IMR-90 (cell line): Measurements from ENCODE around the gene KIF1B. TPM values are rescaled to one million over a fixed set of nuclear protein-coding genes. Genes with fewer than 3 reads are reported as not detected.

Source experiments
- ATAC-seq: fragments of 200-7000 bp; cut with Tn5 transposase; 2 replicates; pipeline ENCODE4 v1.9.1; 2020; ENCODE audit warnings: low read depth, mild to moderate bottlenecking, moderate library complexity
- BruUV-seq: library from RNA; stranded (reverse); fragments of 400-500 nt; replicated peaks from 2 replicates; lab custom pipeline; 2021; lab: Mats Ljungman, UMichigan
- CTCF ChIA-PET: fragments of 300-600 bp; formaldehyde crosslinking; extraction: SDS; loops from one replicate; lab custom pipeline; 2021; ENCODE audit warnings: antibody characterized with exemption; lab: Yijun Ruan, JAX
- POLR2A ChIA-PET: fragments of 300-600 bp; sonication (Branson Sonifier 250); formaldehyde crosslinking; loops from one replicate; lab custom pipeline; 2022; ENCODE audit warnings: antibody characterized with exemption; ENCODE audit not compliant: unreplicated experiment; lab: Charles Lee
- DNase-seq: peaks from one replicate; pipeline ENCODE4 v3.0.0; 2013
- H2AFZ ChIP-seq: replicated peaks from 2 replicates; pipeline ENCODE3; 2013; ENCODE audit warnings: low read length, mild to moderate bottlenecking; ENCODE audit not compliant: poor library complexity
- H2AK5ac ChIP-seq: 2 replicates; pipeline ENCODE4 v1.6.1; 2013; ENCODE audit warnings: low read depth, low read length, inconsistent platforms
- H2AK9ac ChIP-seq: replicated peaks from 2 replicates; pipeline ENCODE3; 2013; ENCODE audit warnings: mild to moderate bottlenecking, low read depth, low read length, moderate library complexity; ENCODE audit not compliant: poor library complexity
- H2BK120ac ChIP-seq: 2 replicates; pipeline ENCODE4 v1.6.1; 2013; ENCODE audit warnings: low read depth, low read length, inconsistent platforms
- H2BK15ac ChIP-seq: 3 replicates; pipeline ENCODE4 v1.6.1; 2013; ENCODE audit warnings: low read depth, low read length, inconsistent platforms
- H2BK20ac ChIP-seq: 2 replicates; pipeline ENCODE4 v1.6.1; 2013; ENCODE audit warnings: low read depth, mild to moderate bottlenecking, inconsistent platforms, low read length, moderate library complexity
- H2BK5ac ChIP-seq: 2 replicates; pipeline ENCODE4 v1.6.1; 2013; ENCODE audit warnings: mild to moderate bottlenecking, low read depth, low read length, inconsistent platforms; ENCODE audit not compliant: poor library complexity, severe bottlenecking
- H3K14ac ChIP-seq: replicated peaks from 2 replicates; pipeline ENCODE4 v1.6.1; 2013; ENCODE audit warnings: low read depth, low read length, inconsistent platforms
- H3K18ac ChIP-seq: 2 replicates; pipeline ENCODE4 v1.6.1; 2013; ENCODE audit warnings: low read depth, low read length, control low read depth
- H3K23ac ChIP-seq: 2 replicates; pipeline ENCODE4 v1.6.1; 2013; ENCODE audit warnings: low read depth, low read length, inconsistent platforms
- H3K27ac ChIP-seq: 2 replicates; pipeline ENCODE4 v1.5.1; 2013; ENCODE audit warnings: mild to moderate bottlenecking, control low read depth, low read length; ENCODE audit not compliant: insufficient read depth
- H3K27me3 ChIP-seq: 2 replicates; pipeline ENCODE4 v1.6.1; 2013; ENCODE audit warnings: low read length; ENCODE audit not compliant: control insufficient read depth, insufficient read depth
- H3K36me3 ChIP-seq: 2 replicates; pipeline ENCODE4 v1.6.1; 2013; ENCODE audit warnings: low read length, mixed read lengths; ENCODE audit not compliant: control insufficient read depth, insufficient read depth
- H3K4ac ChIP-seq: 2 replicates; pipeline ENCODE4 v1.6.1; 2013; ENCODE audit warnings: low read depth, low read length, inconsistent platforms
- H3K4me1 ChIP-seq: 2 replicates; pipeline ENCODE4 v1.6.1; 2013; ENCODE audit warnings: low read length, mixed read lengths; ENCODE audit not compliant: control insufficient read depth, insufficient read depth
- H3K4me2 ChIP-seq: 2 replicates; pipeline ENCODE4 v1.6.1; 2013; ENCODE audit warnings: low read depth, mild to moderate bottlenecking, control low read depth, low read length, moderate library complexity
- H3K4me3 ChIP-seq: 2 replicates; pipeline ENCODE4 v1.5.1; 2013; ENCODE audit warnings: low read depth, mild to moderate bottlenecking, control low read depth, low read length, moderate library complexity; ENCODE audit not compliant: insufficient read depth
- H3K56ac ChIP-seq: 2 replicates; pipeline ENCODE4 v1.6.1; 2013; ENCODE audit warnings: low read length, inconsistent platforms; ENCODE audit not compliant: insufficient read depth; ENCODE audit errors: extremely low read depth
- H3K79me1 ChIP-seq, 2 experiments: 2 replicates each; pipeline ENCODE4 v1.6.1; 2013; ENCODE audit warnings: low read length in 2 of 2, inconsistent platforms in 1 of 2, low read depth in 1 of 2
- H3K9ac ChIP-seq: 2 replicates; pipeline ENCODE4 v1.6.1; 2013; ENCODE audit warnings: low read depth, low read length, control low read depth
- H3K9me1 ChIP-seq: 2 replicates; pipeline ENCODE4 v1.6.1; 2013; ENCODE audit warnings: low read length, inconsistent platforms; ENCODE audit not compliant: insufficient read depth
- H3K9me3 ChIP-seq: 2 replicates; pipeline ENCODE4 v1.6.1; 2013; ENCODE audit warnings: low read length; ENCODE audit not compliant: control insufficient read depth, insufficient read depth
- H4K20me1 ChIP-seq: 2 replicates; pipeline ENCODE4 v1.6.1; 2013; ENCODE audit warnings: low read length, inconsistent platforms; ENCODE audit not compliant: insufficient read depth
- H4K5ac ChIP-seq: 2 replicates; pipeline ENCODE4 v1.6.1; 2013; ENCODE audit warnings: mild to moderate bottlenecking, low read depth, low read length, control low read depth
- H4K8ac ChIP-seq, 2 experiments: 2 replicates each; pipeline ENCODE4 v1.6.1; 2013; ENCODE audit warnings: low read depth in 2 of 2, low read length in 2 of 2, control low read depth in 1 of 2, inconsistent platforms in 1 of 2
- H4K91ac ChIP-seq: 2 replicates; pipeline ENCODE4 v1.6.1; 2013; ENCODE audit warnings: low read depth, low read length, inconsistent platforms; ENCODE audit not compliant: insufficient read depth
- FOS ChIP-seq: fragments of 150-350 bp; IDR thresholded peaks from 2 replicates; pipeline ENCODE4 v1.6.1; 2016; ENCODE audit warnings: low read depth, low read length
- RAD21 ChIP-seq: IDR thresholded peaks from 2 replicates; pipeline ENCODE4 v1.6.1; 2012; ENCODE audit warnings: low read length, improper control_type of control experiment
- RCOR1 ChIP-seq: IDR thresholded peaks from 2 replicates; pipeline ENCODE4 v1.6.1; 2012; ENCODE audit warnings: mild to moderate bottlenecking, low read length, improper control_type of control experiment; ENCODE audit not compliant: insufficient replicate concordance
- WGBS, 2 experiments: methylation state at CpG; one replicate each; pipeline versions ENCODE4 v1.1.5 to v1.1.7; 2013; ENCODE audit warnings: missing lambda C conversion rate in 2 of 2; ENCODE audit not compliant: insufficient read length in 1 of 2; ENCODE audit errors: extremely low coverage in 2 of 2; 5-methylcytosine and 5-hydroxymethylcytosine counted together
- dilution Hi-C: fragments of 300-500 bp; cut with HindIII; formaldehyde crosslinking; loops from one replicate; pipeline ENCODE4 v1.14.3; 2018; ENCODE audit warnings: low sequenced_read_pairs; ENCODE audit not compliant: unreplicated experiment
- in situ Hi-C: fragments of 300-500 bp; cut with MboI; formaldehyde crosslinking; loops from 3 replicates; pipeline ENCODE4 v1.14.3; 2019; ENCODE audit warnings: low sequenced_read_pairs, inconsistent platforms, mixed read lengths
- intact Hi-C: fragments of 100-400 bp; cut with micrococcal nuclease; formaldehyde crosslinking; loops from 2 replicates; pipeline ENCODE4 v1.10.0; 2022
- polyA plus RNA-seq, 3 experiments: library from polyadenylated mRNA; depleted of rRNA; stranded (reverse); fragments of >200 nt; gene quantifications; 2 replicates each; pipeline ENCODE4 v1.2.3, GENCODE V29; 2012; ENCODE audit warnings: low replicate concordance in 1 of 3
- total RNA-seq: library from RNA; depleted of rRNA; stranded (reverse); fragments of >200 nt; gene quantifications from 2 replicates; pipeline ENCODE4 v1.2.3, GENCODE V29; 2012

Gene KIF1B
- total and polyA plus RNA-seq, 2 of the 4 experiments (the other 2 are of a cell fraction): 13.0 to 21.1 TPM

- H3K4me3 ChIP-seq: peak overlapping the region; percentile 76
- CTCF ChIA-PET: interaction anchor here (1.2 kb wide), 1 partner anchor 30 kb away, joined by 3 read pairs; the partner anchor contains the start of gene CENPS
- TF ChIP-seq RCOR1 (no peak), FOS (no peak), RAD21 (no peak)
Measured at GRCh38 chr1:10400013-10400412, 189.6 kb downstream of the KIF1B start.

More at GRCh38 chr1:10400013-10400412, 189.6 kb downstream of the KIF1B start:
- H3K18ac ChIP-seq: peak overlapping the region; percentile 11
- H3K9me3 ChIP-seq: no peaks in the 10 kb centered on the region
- no peaks in the 10 kb centered on the region for H3K27me3 ChIP-seq
- H3K14ac ChIP-seq: peak overlapping the region; percentile 74
- H2BK5ac ChIP-seq: peak overlapping the region; percentile 77
- peaks cover 16% of the 10 kb centered on the region for H3K36me3 ChIP-seq
- dilution Hi-C loops (no loop called here), intact Hi-C loops (no loop called here), in situ Hi-C loops (no loop called here)
- H4K91ac ChIP-seq: peak overlapping the region; percentile 17; the same call in 1 of the 2 replicates
- peak overlapping the region; percentile 57; the same call in 1 of the 2 replicates for H2AK5ac ChIP-seq
- ATAC-seq (no peak), DNase-seq (no peak)
- peaks cover 29% of the 10 kb centered on the region; the same call in 1 of the 2 replicates for H4K20me1 ChIP-seq
- H3K4me2 ChIP-seq: peak overlapping the region; percentile 97
- peak overlapping the region; percentile 91 for H3K9ac ChIP-seq
- peak overlapping the region in 1 of 2 experiments; percentile 40; a peak in 1 of 4 replicates for H4K8ac ChIP-seq
- 0% methylated on average over 3 of the region's 8 CpGs; no CpG with 5 or more reads in 1 of the 2 experiments for WGBS, 2 experiments
- H2BK20ac ChIP-seq: no peak overlapping the region
- H3K56ac ChIP-seq: peak overlapping the region; percentile 45
- peak overlapping the region; percentile 7; the same call in 1 of the 3 replicates for H2BK15ac ChIP-seq
- H3K4ac ChIP-seq: peak overlapping the region; percentile 67
- no peak overlapping the region for H2BK120ac ChIP-seq
- H3K27ac ChIP-seq: peak overlapping the region; percentile 85
- peaks cover 16 to 31% of the 10 kb centered on the region in 2 experiments for H3K79me1 ChIP-seq
- H3K9me1 ChIP-seq: peaks cover 13% of the 10 kb centered on the region; the same call in 1 of the 2 replicates
- POLR2A ChIA-PET: interaction anchor here (0.7 to 2.9 kb wide), 2 partner anchors 12 to 22 kb away, joined by 3 to 22 read pairs; no protein-coding TSS in a partner anchor
- H4K5ac ChIP-seq: peak overlapping the region; percentile 5; the same call in 1 of the 2 replicates
- no peak overlapping the region for H2AFZ ChIP-seq
- peaks cover 6% of the 10 kb centered on the region for H3K4me1 ChIP-seq
- H2AK9ac ChIP-seq: peak overlapping the region; percentile 99
- H3K23ac ChIP-seq: peak overlapping the region; percentile 79
- BruUV-seq: no TSS peak
